ENCODE measurements around the gene HUNK.

The HUNK gene

DNA sequence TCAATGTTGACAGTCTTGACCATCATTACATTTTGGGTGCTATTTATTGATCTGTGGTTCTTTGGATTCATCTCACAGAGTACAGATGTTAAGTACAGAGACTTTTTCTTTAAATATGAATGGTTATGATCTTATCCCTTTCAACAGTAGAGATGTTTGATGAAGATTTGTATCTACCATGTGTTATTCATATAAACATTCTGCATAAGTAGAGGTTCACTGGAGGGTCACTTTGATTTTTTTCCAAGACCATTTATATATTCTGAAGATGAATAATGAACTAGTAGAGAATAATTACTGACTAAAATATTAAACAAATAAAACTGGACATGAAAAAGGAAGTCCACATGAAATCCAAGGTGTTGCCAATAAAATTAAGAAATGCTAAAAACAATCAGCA is 28.6 kb upstream of the HUNK start:
- H3K79me2 ChIP-seq (ENCODE audit: low read length): no peaks in the 10 kb centered on the region
- H4K20me1 ChIP-seq (ENCODE audit: insufficient read depth, low read length): no peaks in the 10 kb centered on the region
- no peaks in the 10 kb centered on the region for H3K9me3 ChIP-seq (replicated peaks; ENCODE audit: insufficient read depth, low read length)
- no peak overlapping the region for H3K4me2 ChIP-seq (ENCODE audit: low read depth, low read length)
- no peak overlapping the region for H2AFZ ChIP-seq (ENCODE audit: low read length)
- H3K27ac ChIP-seq (ENCODE audit: low read length): no peak overlapping the region
- H3K36me3 ChIP-seq (replicated peaks; ENCODE audit: insufficient read depth, low read length): no peaks in the 10 kb centered on the region
- TF ChIP-seq EZH2phosphoT487 (IDR thresholded peaks at IDR 0.05; ENCODE audit: low read length) (no peak), CTCF (IDR thresholded peaks at IDR 0.05; ENCODE audit: low read length) (no peak), EZH2 (optimal IDR thresholded peaks at IDR 0.05; ENCODE audit: low read depth, low read length) (no peak)
- DNase-seq: no peak
- H3K27me3 ChIP-seq (replicated peaks; ENCODE audit: insufficient read depth, low read length): no peaks in the 10 kb centered on the region
- no peak overlapping the region for H3K4me3 ChIP-seq (ENCODE audit: low read length)
- no peaks in the 10 kb centered on the region for H3K9me2 ChIP-seq (replicated peaks; ENCODE audit: insufficient read depth, low read length)
- no peaks in the 10 kb centered on the region for H3F3A ChIP-seq (ENCODE audit: insufficient read depth, low read length)
- H3K4me1 ChIP-seq (ENCODE audit: low read length): no peaks in the 10 kb centered on the region
- no peak overlapping the region for H3K9ac ChIP-seq (ENCODE audit: low read length)

DNA sequence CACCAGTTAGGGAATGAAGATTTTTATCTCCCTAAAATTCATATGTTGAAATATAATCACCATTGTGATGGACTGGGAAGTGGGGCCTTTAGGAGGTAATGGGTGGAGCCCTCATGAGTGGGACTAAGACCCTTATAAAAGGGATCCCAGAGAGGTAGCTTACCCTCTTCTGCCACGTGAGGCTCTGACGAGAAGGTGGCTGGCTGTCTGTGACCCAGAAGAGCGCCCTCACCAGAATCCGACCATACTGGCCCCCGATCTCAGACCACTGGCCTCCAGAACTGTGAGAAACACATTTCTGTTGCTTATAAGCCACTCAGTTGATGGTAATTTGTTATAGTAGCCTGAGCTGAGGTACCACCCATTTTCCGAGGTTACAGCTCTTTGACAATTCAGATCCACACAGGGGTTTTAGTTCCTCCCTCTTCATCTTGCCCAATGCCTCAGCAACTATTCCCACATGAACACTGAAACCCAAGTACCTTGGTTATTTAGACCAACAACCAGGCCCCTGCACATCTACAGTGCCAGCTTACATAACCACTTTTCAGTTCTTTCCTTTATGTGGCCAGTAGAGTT is 27.6 kb upstream of the HUNK start:
- no peaks in the 10 kb centered on the region for H3K79me2 ChIP-seq (ENCODE audit: low read length)
- H2AFZ ChIP-seq (ENCODE audit: low read length): no peak overlapping the region
- no peaks in the 10 kb centered on the region for H3K4me1 ChIP-seq (ENCODE audit: low read length)
- no peaks in the 10 kb centered on the region for H3K9me2 ChIP-seq (replicated peaks; ENCODE audit: insufficient read depth, low read length)
- no peak overlapping the region for H3K4me2 ChIP-seq (ENCODE audit: low read depth, low read length)
- no peaks in the 10 kb centered on the region for H3F3A ChIP-seq (ENCODE audit: insufficient read depth, low read length)
- H3K9me3 ChIP-seq (replicated peaks; ENCODE audit: insufficient read depth, low read length): no peaks in the 10 kb centered on the region
- H4K20me1 ChIP-seq (ENCODE audit: insufficient read depth, low read length): no peaks in the 10 kb centered on the region
- TF ChIP-seq EZH2 (optimal IDR thresholded peaks at IDR 0.05; ENCODE audit: low read depth, low read length) (no peak), CTCF (IDR thresholded peaks at IDR 0.05; ENCODE audit: low read length) (no peak), EZH2phosphoT487 (IDR thresholded peaks at IDR 0.05; ENCODE audit: low read length) (no peak)
- no peaks in the 10 kb centered on the region for H3K36me3 ChIP-seq (replicated peaks; ENCODE audit: insufficient read depth, low read length)
- no peak overlapping the region for H3K4me3 ChIP-seq (ENCODE audit: low read length)
- no peak overlapping the region for H3K27ac ChIP-seq (ENCODE audit: low read length)
- no peak for DNase-seq
- H3K27me3 ChIP-seq (replicated peaks; ENCODE audit: insufficient read depth, low read length): no peaks in the 10 kb centered on the region
- no peak overlapping the region for H3K9ac ChIP-seq (ENCODE audit: low read length)

DNA sequence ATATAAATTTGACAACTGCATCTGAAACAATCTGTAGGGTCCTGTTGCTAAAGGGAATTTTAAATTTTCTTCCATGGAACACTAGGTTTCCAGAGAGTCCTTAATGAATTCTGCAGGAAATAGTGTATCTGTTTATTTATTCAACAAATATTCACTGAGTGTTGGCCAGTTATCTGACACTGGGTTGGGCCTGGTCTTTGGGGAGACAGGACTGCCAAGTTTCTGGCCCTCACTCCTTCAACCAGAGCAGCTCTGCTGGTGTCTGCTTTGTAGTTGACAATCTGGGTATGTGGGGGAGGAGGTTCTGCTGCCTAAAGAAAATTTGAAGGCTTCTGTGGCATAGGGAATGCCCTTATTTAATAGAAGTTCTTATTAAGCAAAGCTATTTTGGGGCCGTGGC is 26.1 kb upstream of the HUNK start:
- H3F3A ChIP-seq (ENCODE audit: insufficient read depth, low read length): no peaks in the 10 kb centered on the region
- TF ChIP-seq EZH2phosphoT487 (IDR thresholded peaks at IDR 0.05; ENCODE audit: low read length) (no peak), CTCF (IDR thresholded peaks at IDR 0.05; ENCODE audit: low read length) (no peak), EZH2 (optimal IDR thresholded peaks at IDR 0.05; ENCODE audit: low read depth, low read length) (no peak)
- no peak for DNase-seq
- H2AFZ ChIP-seq (ENCODE audit: low read length): no peak overlapping the region
- H3K36me3 ChIP-seq (replicated peaks; ENCODE audit: insufficient read depth, low read length): no peaks in the 10 kb centered on the region
- no peaks in the 10 kb centered on the region for H3K9me2 ChIP-seq (replicated peaks; ENCODE audit: insufficient read depth, low read length)
- no peak overlapping the region for H3K4me2 ChIP-seq (ENCODE audit: low read depth, low read length)
- H3K79me2 ChIP-seq (ENCODE audit: low read length): no peaks in the 10 kb centered on the region
- no peaks in the 10 kb centered on the region for H3K9me3 ChIP-seq (replicated peaks; ENCODE audit: insufficient read depth, low read length)
- H4K20me1 ChIP-seq (ENCODE audit: insufficient read depth, low read length): no peaks in the 10 kb centered on the region
- H3K9ac ChIP-seq (ENCODE audit: low read length): no peak overlapping the region
- no peaks in the 10 kb centered on the region for H3K4me1 ChIP-seq (ENCODE audit: low read length)
- no peaks in the 10 kb centered on the region for H3K27me3 ChIP-seq (replicated peaks; ENCODE audit: insufficient read depth, low read length)
- H3K4me3 ChIP-seq (ENCODE audit: low read length): no peak overlapping the region
- H3K27ac ChIP-seq (ENCODE audit: low read length): no peak overlapping the region

Data from MM.1S (cell line).